ENCODE results near the gene VPS54.

Gene VPS54

GRCh38 chr2:63865159-63865799 is 153.9 kb downstream of the VPS54 start:
- H3K27ac ChIP-seq = no peak overlapping the region
- no peak for TF ChIP-seq ZFX (IDR thresholded peaks at IDR 0.05; ENCODE audit: borderline replicate concordance)
- no peak for TF ChIP-seq CTCF (IDR thresholded peaks at IDR 0.05)

GRCh38 chr2:63863707-63864106 is 155.5 kb downstream of the VPS54 start:
- no peak for TF ChIP-seq ZFX (IDR thresholded peaks at IDR 0.05; ENCODE audit: borderline replicate concordance)
- TF ChIP-seq CTCF (IDR thresholded peaks at IDR 0.05) = no peak
- H3K27ac ChIP-seq = no peak overlapping the region

GRCh38 chr2:63862806-63863205 is 156.4 kb downstream of the VPS54 start:
- H3K27ac ChIP-seq = no peak overlapping the region
- no peak for TF ChIP-seq ZFX (IDR thresholded peaks at IDR 0.05; ENCODE audit: borderline replicate concordance)
- TF ChIP-seq CTCF (IDR thresholded peaks at IDR 0.05) = no peak

GRCh38 chr2:63861220-63861822 is 157.9 kb downstream of the VPS54 start:
- H3K27ac ChIP-seq = no peak overlapping the region
- TF ChIP-seq ZFX (IDR thresholded peaks at IDR 0.05; ENCODE audit: borderline replicate concordance) = no peak
- TF ChIP-seq CTCF (IDR thresholded peaks at IDR 0.05) = peak; percentile 64

GRCh38 chr2:63858291-63858690 is 160.9 kb downstream of the VPS54 start:
- no peak overlapping the region for H3K27ac ChIP-seq
- TF ChIP-seq CTCF (IDR thresholded peaks at IDR 0.05) = no peak

GRCh38 chr2:63856303-63856603 is 163.0 kb downstream of the VPS54 start:
- no peak for TF ChIP-seq CTCF (IDR thresholded peaks at IDR 0.05)
- no peak for TF ChIP-seq ZFX (IDR thresholded peaks at IDR 0.05; ENCODE audit: borderline replicate concordance)
- H3K27ac ChIP-seq = no peak overlapping the region

GRCh38 chr2:63855418-63856302 is 163.6 kb downstream of the VPS54 start:
- TF ChIP-seq ZFX (IDR thresholded peaks at IDR 0.05; ENCODE audit: borderline replicate concordance) = no peak
- no peak for TF ChIP-seq CTCF (IDR thresholded peaks at IDR 0.05)
- H3K27ac ChIP-seq = no peak overlapping the region
